ENCODE measurements around the gene OTUB1.
A peak's percentile ranks its signal among the peaks of the same experiment; 100 is the strongest.

Gene OTUB1

GRCh38 chr11:63978551-63979239 lies 7.5 kb upstream of the OTUB1 start:
- DNase-seq: no peak

GRCh38 chr11:63979426-63979825 lies 6.8 kb upstream of the OTUB1 start:
- DNase-seq: no peak

GRCh38 chr11:63985812-63986155 lies 454 bp upstream of the OTUB1 start:
- peak; percentile 57 for DNase-seq

GRCh38 chr11:63986932-63987513 lies 785 bp downstream of the OTUB1 start:
- no peak for DNase-seq

- DNase-seq: no peak
These were observed 5.3 kb downstream of the OTUB1 start for GRCh38 chr11:63991558-63991957.

DNA sequence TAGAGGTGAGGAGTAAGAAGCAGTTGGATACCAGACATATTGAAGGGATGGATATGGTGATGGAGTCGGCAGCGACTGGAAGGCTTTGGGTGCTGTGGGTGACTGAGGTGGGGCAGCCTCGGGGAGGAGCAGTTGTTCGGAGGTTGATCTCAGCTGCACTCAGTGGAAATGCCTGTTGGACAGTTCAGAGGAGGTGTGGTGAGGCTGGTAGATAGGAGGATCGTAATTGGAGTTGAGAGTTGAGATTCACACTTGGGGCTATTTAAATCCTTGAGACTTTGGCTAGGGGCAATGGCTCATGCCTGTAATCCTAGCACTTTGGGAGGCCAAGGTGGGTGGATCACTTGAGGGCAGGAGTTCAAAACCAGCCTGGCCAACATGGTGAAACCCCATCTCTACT lies 6.9 kb downstream of the OTUB1 start:
- DNase-seq: no peak

DNA sequence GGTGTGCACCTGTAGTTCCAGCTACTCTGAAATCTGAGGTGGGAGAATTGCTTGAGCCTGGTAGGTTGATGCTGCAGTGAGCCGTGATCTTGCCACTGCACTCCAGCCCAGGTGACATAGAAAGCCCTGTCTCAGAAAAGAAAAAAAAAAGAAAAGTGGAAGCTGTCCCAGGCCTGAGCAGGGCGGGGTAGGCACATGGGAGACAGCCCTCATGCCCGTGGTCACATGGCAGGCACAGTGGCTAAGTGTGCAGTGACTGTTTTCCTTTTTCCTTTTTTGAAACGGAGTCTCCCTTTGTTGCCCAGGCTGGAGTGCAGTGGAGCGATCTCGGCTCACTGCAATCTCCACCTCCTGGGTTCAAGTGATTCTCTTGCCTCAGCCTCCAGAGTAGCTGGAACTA lies 7.8 kb downstream of the OTUB1 start:
- DNase-seq: no peak

DNA sequence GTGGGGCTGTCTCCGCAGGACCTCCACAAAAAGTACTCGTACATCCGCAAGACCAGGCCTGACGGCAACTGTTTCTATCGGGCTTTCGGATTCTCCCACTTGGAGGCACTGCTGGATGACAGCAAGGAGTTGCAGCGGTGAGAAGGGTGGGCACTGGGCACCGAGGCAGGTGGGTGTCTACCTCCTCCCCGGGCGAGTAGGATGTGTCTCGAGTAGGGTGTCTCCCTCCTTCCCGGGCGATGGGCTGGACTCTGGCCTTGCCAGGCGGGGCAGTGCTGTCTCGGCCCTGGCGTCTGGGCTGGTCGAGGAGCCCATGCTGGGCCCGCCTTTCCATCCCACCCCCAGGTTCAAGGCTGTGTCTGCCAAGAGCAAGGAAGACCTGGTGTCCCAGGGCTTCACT lies 10.3 kb downstream of the OTUB1 start:
- no peak for DNase-seq

DNA sequence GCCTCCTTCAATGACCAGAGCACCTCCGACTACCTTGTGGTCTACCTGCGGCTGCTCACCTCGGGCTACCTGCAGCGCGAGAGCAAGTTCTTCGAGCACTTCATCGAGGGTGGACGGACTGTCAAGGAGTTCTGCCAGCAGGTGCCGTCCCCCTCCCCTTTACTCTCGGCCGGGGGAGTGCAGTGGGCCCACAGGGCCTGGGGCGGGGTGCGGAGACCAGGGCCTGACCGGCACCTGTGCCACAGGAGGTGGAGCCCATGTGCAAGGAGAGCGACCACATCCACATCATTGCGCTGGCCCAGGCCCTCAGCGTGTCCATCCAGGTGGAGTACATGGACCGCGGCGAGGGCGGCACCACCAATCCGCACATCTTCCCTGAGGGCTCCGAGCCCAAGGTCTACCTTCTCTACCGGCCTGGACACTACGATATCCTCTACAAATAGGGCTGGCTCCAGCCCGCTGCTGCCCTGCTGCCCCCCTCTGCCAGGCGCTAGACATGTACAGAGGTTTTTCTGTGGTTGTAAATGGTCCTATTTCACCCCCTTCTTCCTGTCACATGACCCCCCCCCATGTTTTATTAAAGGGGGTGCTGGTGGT lies 11.0 kb downstream of the OTUB1 start:
- DNase-seq: no peak

- DNase-seq: no peak
These were observed 11.6 kb downstream of the OTUB1 start for GRCh38 chr11:63997801-63998337.

GRCh38 chr11:63998558-63999348 lies 12.5 kb downstream of the OTUB1 start:
- peak; percentile 84 for DNase-seq

DNA sequence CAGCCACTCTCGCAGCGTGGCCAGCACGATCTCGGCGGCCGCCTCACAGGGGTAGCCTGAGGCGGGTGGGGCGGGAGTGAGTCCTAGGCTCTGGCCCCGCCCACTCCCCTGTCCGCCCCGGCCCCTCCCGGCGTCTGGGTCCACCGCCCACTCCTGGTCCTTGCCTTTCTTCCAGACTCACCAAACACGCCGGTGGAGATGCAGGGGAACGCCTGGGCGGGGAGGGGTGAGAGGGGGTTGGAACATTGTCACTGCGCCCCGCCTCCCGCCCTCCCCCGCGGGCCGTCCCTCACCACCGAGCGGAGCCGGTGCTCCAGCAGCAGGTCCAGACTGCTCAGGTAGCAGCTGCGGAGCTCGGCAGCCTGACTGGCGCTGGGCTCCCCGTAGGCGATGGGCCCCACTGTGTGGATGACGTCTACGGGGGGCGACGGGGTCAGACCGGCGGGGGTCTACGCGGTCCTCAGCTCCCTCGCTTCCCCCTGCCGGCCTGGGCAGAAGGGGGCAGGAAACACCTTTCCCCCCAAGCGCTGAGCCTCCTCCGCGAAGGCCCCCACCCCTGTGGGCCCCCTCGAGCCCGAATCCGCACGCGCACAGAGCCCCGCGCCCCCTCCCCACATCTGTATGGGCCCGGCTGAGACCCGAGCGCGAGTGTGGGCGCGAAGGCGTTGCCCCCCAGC lies 13.2 kb downstream of the OTUB1 start:
- peak; percentile 92 for DNase-seq

DNA sequence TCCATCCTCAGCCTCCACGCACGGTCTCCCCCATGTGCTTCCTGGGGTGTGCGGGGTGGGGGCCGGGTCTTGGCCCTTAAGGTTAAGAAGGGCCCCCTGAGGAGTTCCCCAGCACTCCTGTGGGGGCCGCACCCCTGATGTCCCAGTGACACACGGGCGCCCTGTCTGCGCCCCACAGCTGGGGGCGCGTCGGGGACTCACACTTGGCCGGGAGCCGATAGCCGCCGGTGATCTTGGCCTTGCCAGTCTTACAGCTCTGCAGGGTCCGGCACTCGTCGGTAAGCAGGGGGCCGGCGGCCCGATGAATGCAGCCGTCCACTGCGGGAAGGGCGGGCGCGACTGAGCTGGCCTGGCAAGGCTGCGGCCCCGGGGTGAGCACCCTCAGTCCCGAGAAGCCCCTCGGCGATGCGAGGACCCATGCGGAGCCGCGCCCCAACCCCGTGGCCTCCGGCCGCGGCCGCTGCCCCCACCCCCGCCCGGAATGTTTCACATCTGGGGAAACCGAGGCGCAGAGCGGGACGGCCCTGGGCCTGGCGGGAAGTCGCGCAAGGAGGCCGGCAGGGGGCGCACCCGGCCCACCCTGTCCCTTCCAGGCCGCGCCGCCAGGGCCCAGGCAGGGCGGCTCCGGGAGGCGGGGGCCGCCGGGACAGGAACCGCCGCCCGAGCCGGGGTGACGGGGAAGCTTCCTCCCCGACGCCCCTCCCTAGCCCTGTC lies 13.9 kb downstream of the OTUB1 start:
- DNase-seq: peak; percentile 11

GRCh38 chr11:64000740-64001483 lies 14.7 kb downstream of the OTUB1 start:
- no peak for DNase-seq

DNA sequence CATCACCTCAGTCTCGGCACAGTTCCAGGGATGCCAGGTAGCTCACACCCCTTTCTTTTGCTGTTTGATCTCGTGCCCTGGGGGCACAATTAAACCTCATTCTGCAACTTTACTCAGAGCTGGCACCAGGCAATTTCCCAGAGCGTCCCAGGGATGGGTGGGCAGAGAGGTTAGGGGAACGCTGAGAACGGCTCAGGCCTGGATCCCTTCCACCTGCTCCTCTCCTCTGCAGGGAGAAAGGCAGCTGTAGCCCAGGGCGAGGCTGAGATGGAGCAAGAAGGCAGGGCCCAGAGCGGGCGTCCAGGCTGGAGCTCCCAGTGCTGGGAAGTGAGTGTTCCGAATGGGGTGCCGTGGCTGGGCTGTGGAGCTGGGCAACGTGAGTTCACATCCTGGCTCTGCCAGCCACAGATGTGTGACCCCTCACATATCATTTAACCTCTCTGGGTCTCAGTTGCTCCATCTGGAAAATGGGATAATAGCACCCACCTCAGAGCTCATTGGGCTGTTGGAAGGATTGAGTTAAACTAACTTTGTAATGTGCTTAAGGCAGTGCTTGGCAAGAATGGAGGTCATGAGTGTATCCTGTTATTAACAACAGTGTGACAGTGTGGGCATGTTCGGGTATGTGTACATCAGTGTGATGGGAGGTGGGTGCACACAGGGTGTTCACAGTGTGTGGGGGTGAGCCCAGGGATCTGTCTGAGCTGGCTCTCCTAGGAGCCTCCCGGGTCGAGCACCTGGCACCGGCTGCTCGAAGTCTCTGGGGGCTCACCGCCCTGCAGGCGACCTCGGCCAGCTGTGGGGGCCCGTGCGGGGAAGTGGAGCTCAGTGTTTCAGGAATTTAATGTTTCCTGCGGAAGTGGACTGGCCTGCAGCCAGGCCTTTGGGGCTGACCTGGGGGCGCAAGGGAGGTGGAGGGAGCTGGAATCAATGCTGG lies 15.5 kb downstream of the OTUB1 start:
- DNase-seq: no peak

- DNase-seq: no peak
These were observed 17.8 kb downstream of the OTUB1 start for GRCh38 chr11:64003807-64004589.

DNA sequence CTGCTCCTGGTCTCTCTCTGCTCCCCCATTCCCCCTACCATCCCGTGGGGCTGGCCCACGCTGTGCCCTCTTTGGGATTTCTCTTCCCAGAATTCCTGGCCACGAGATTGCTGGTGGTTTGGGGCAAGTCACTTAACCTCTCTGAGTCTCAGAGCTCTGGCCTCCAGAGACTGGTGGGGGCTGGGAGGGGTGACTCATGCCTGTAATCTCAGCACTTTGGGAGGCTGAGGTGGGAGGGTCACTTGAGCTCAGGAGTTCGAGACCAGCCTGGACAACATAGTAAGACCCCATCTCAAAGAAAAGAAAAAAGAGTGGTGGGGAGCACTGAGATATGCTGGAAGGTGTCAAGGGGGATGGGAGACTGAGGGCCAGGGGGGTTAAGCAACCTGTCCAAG lies 18.3 kb downstream of the OTUB1 start:
- no peak for DNase-seq

DNA sequence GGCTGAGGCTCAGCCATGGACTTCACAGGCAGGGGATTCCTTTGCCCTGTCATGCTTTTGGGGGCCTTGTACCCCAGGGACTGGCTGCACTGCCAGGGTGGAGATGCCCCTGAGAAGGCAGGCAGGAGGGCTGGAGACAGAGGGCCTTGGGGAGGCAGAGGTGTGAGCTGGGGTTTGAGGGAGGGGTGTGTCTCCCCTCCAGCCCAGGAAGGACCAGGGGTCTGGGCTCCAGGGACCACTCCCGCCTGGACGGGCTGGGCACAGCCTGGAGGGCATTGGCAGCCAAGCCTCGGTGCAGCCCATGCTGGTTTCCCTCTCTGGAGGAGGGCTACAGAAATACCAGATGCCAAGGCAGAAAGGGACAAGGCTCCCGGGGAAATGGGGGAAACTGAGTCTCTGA lies 19.5 kb downstream of the OTUB1 start:
- DNase-seq: no peak

GRCh38 chr11:64006398-64006797 lies 20.2 kb downstream of the OTUB1 start:
- peak; percentile 22 for DNase-seq
